B cell (primary cell): ENCODE data around the gene HLA-DRB1. TPM values are rescaled to one million over a fixed set of nuclear protein-coding genes. Genes with fewer than 3 reads are reported as not detected.
A peak's percentile ranks its signal among the peaks of the same experiment; 100 is the strongest.

Experiments used
- ATAC-seq: fragments of 200-7000 bp; cut with Tn5 transposase; one replicate; pipeline ENCODE4 v1.10.0; 2021; ENCODE audit warnings: low read depth, mild to moderate bottlenecking, moderate number of reproducible peaks, moderate library complexity
- CTCF ChIA-PET: fragments of 350-600 bp; sonication (Branson Sonifier 250); formaldehyde crosslinking; loops from one replicate; lab custom pipeline; 2021; ENCODE audit warnings: antibody characterized with exemption, inconsistent platforms; lab: Charles Lee
- POLR2A ChIA-PET: fragments of 350-600 bp; sonication (Branson Sonifier 250); formaldehyde crosslinking; loops from one replicate; lab custom pipeline; 2021; ENCODE audit warnings: antibody characterized with exemption; lab: Charles Lee
- DNase-seq: peaks from one replicate; pipeline ENCODE4 v3.0.0; 2013
- H2AFZ ChIP-seq: 2 replicates; pipeline ENCODE4 v1.6.1; 2012; ENCODE audit warnings: mild to moderate bottlenecking, low read depth, low read length; ENCODE audit not compliant: insufficient read depth, poor library complexity, severe bottlenecking
- H3K27ac ChIP-seq, 2 donors: 1 replicate in 1 of 2; 2 replicates in 1 of 2; pipeline ENCODE4 v1.5.1; 2012 to 2013; ENCODE audit warnings: low read length in 2 of 2, mild to moderate bottlenecking in 2 of 2, moderate library complexity in 1 of 2
- H3K27me3 ChIP-seq, 4 experiments: fragments of 200-600 bp in 1 of 4; sonication (generic) in 1 of 4; replicated peaks in 1 of 4; 1 replicate in 2 of 4; 2 replicates in 2 of 4; pipeline versions ENCODE4 v1.6.1 to v1.7.0; 2013 to 2016; ENCODE audit warnings: low read length in 3 of 4, mild to moderate bottlenecking in 2 of 4, mixed read lengths in 1 of 4, moderate library complexity in 1 of 4; ENCODE audit not compliant: insufficient read depth in 4 of 4, control insufficient read depth in 3 of 4; ENCODE audit errors: control extremely low read depth in 1 of 4
- H3K36me3 ChIP-seq, 2 experiments: replicated peaks in 1 of 2; 1 replicate in 1 of 2; 2 replicates in 1 of 2; pipeline versions ENCODE4 v1.6.1 to v1.7.1; 2013; ENCODE audit warnings: low read length in 1 of 2; ENCODE audit not compliant: insufficient read depth in 2 of 2, control insufficient read depth in 1 of 2; ENCODE audit errors: control extremely low read depth in 1 of 2, extremely low read depth in 1 of 2
- H3K4me1 ChIP-seq, 2 donors: fragments of 200-600 bp in 1 of 2; sonication (generic) in 1 of 2; 1 replicate in 1 of 2; 2 replicates in 1 of 2; pipeline versions ENCODE4 v1.5.1 to v1.6.1; 2013 to 2017; ENCODE audit warnings: low read length in 2 of 2; ENCODE audit not compliant: control insufficient read depth in 2 of 2, insufficient read depth in 2 of 2
- H3K4me2 ChIP-seq: replicated peaks from 2 replicates; pipeline ENCODE3; 2012; ENCODE audit warnings: mild to moderate bottlenecking, low read depth, low read length; ENCODE audit not compliant: poor library complexity, severe bottlenecking
- H3K4me3 ChIP-seq, 5 experiments: fragments of 200-600 bp in 1 of 5; sonication (generic) in 1 of 5; 1 replicate in 3 of 5; 2 replicates in 2 of 5; pipeline versions ENCODE4 v1.5.1 to v1.7.0; 2011 to 2016; ENCODE audit warnings: low read length in 4 of 5, mild to moderate bottlenecking in 4 of 5, low read depth in 2 of 5, control low read depth in 1 of 5, moderate library complexity in 1 of 5; ENCODE audit not compliant: insufficient read depth in 1 of 5; ENCODE audit errors: control extremely low read depth in 1 of 5, extremely low read depth in 1 of 5
- H3K79me2 ChIP-seq: fragments of 200-600 bp; sonication (generic); one replicate; pipeline ENCODE4 v1.6.0; 2016; ENCODE audit warnings: low read length; ENCODE audit not compliant: control insufficient read depth, insufficient read depth
- H3K9ac ChIP-seq: fragments of 200-600 bp; sonication (generic); 2 replicates; pipeline ENCODE4 v1.6.1; 2017; ENCODE audit warnings: mild to moderate bottlenecking, low read length, moderate library complexity
- H3K9me3 ChIP-seq, 3 donors: one replicate each; pipeline versions ENCODE4 v1.6.1 to v1.7.1; 2013; ENCODE audit warnings: low read length in 2 of 3; ENCODE audit not compliant: control insufficient read depth in 2 of 3, insufficient read depth in 1 of 3; ENCODE audit errors: control extremely low read depth in 1 of 3
- H4K20me1 ChIP-seq: 2 replicates; pipeline ENCODE4 v1.6.0; 2012; ENCODE audit warnings: mild to moderate bottlenecking, low read length; ENCODE audit not compliant: insufficient read depth, control insufficient read depth, poor library complexity, severe bottlenecking
- H3K27ac Mint-ChIP-seq: one replicate; pipeline ENCODE4 v1.8.0; 2021; ENCODE audit warnings: mixed read lengths
- H3K27me3 Mint-ChIP-seq: one replicate; pipeline ENCODE4 v1.8.0; 2021; ENCODE audit warnings: mixed read lengths
- H3K4me1 Mint-ChIP-seq: one replicate; pipeline ENCODE4 v1.8.0; 2021; ENCODE audit warnings: mixed read lengths
- H3K4me3 Mint-ChIP-seq: one replicate; pipeline ENCODE4 v1.8.0; 2021; ENCODE audit warnings: mixed read lengths
- H3K9me3 Mint-ChIP-seq: one replicate; pipeline ENCODE4 v1.8.0; 2022; ENCODE audit warnings: mixed read lengths; ENCODE audit not compliant: insufficient read depth
- CTCF ChIP-seq: fragments of 200-600 bp; IDR thresholded peaks from one replicate; pipeline ENCODE4 v1.8.0; 2022; ENCODE audit warnings: antibody characterized with exemption, mild to moderate bottlenecking
- EZH2 ChIP-seq: IDR thresholded peaks from 2 replicates; pipeline ENCODE4 v1.6.1; 2012; ENCODE audit warnings: borderline replicate concordance, low read depth, mild to moderate bottlenecking, moderate library complexity, low read length; ENCODE audit not compliant: insufficient read depth, poor library complexity, severe bottlenecking
- WGBS: methylation state at CpG from one replicate; pipeline ENCODE4 v1.1.5; 2013; ENCODE audit warnings: missing lambda C conversion rate; ENCODE audit not compliant: insufficient coverage; 5-methylcytosine and 5-hydroxymethylcytosine counted together
- intact Hi-C: fragments of 100-400 bp; cut with micrococcal nuclease; formaldehyde crosslinking; loops from one replicate; pipeline ENCODE4 v1.10.0; 2022
- polyA plus RNA-seq: library from polyadenylated mRNA; depleted of rRNA; stranded (reverse); fragments of >200 nt; gene quantifications from 2 replicates; pipeline ENCODE4 v1.2.3, GENCODE V29; 2012
- total RNA-seq, 2 donors: library from RNA; stranded (reverse); fragments of 120-200 nt in 1 of 2; gene quantifications; 1 replicate in 1 of 2; 2 replicates in 1 of 2; pipeline versions ENCODE4 v1.2.3 to v1.2.4, GENCODE V29; 2013 to 2022

Gene HLA-DRB1
- total and polyA plus RNA-seq, 2 donors (not counting 1 experiment from before 2014, with no cell fraction given): 559 to 1,240 TPM

- Histone ChIP-seq H3K9ac (no peak overlapping the region), H3K36me3 (no peaks in the 10 kb centered on the region), H3K4me3 (peak overlapping the region in 1 of 5 experiments; percentile 29), H3K9me3 (peaks cover 0 to 4% (median 0%) of the 10 kb centered on the region in 3 donors), H3K4me1 (peaks cover 45 to 51% of the 10 kb centered on the region in 2 donors), H4K20me1 (no peaks in the 10 kb centered on the region), H2AFZ (no peak overlapping the region), H3K79me2 (peaks cover 21% of the 10 kb centered on the region), H3K4me2 (peak overlapping the region; percentile 57), H3K27me3 (no peaks in the 10 kb centered on the region), H3K27ac (peak overlapping the region; percentile 90 to 91)
- H3K27me3 Mint-ChIP-seq: no peaks in the 10 kb centered on the region
- DNase-seq (peak; percentile 61), ATAC-seq (no peak)
- POLR2A ChIA-PET: interaction anchor here (1.9 kb wide), 1 partner anchor 25 kb away, joined by 14 read pairs; no protein-coding TSS in a partner anchor
- TF ChIP-seq CTCF (no peak), EZH2 (no peak)
- CTCF ChIA-PET: no interaction called here
- H3K4me1 Mint-ChIP-seq: peaks cover 69% of the 10 kb centered on the region
- H3K9me3 Mint-ChIP-seq: no peaks in the 10 kb centered on the region
- H3K4me3 Mint-ChIP-seq: peak overlapping the region; percentile 74
- H3K27ac Mint-ChIP-seq: peak overlapping the region; percentile 92
- intact Hi-C loops: loop anchor here (2.0 to 10.0 kb wide), 4 partner anchors 14 to 342 kb away; partner anchors contain the start of genes HLA-DMB, HLA-DQA1, HLA-DQB1 and HLA-DRB1
- WGBS: 60% methylated on average over 1 of the region's 5 CpGs
Measured at GRCh38 chr6:32603222-32603621, 13.6 kb upstream of the HLA-DRB1 start.

DNA sequence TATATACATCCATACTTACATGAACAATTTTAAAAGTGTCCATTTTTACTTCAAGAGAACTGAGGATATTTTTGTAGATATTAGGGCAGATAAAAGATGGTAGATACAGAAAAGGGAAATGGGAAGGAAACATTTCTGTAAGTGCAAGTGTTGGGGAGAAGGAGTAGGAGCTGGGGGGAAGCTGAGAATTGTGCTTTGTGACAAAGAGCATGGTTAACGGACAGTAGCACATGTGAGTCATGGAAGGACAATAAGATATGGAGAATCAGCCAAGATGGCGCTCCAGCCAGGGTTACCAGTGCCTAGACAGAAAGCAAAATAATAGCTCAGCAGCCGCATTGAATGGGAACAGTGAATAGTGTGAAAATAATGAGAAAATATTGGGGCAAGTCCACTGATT, 12.7 kb upstream of the HLA-DRB1 start:
- H3K27me3 Mint-ChIP-seq: no peaks in the 10 kb centered on the region
- peaks cover 62% of the 10 kb centered on the region for H3K4me1 Mint-ChIP-seq
- intact Hi-C loops: loop anchor here (2.0 to 10.0 kb wide), 4 partner anchors 14 to 342 kb away; partner anchors contain the start of genes HLA-DMB, HLA-DQA1, HLA-DQB1 and HLA-DRB1
- Histone ChIP-seq H3K4me2 (peak overlapping the region; percentile 57), H4K20me1 (no peaks in the 10 kb centered on the region), H3K4me3 (peak overlapping the region in 1 of 5 experiments; percentile 29), H2AFZ (no peak overlapping the region), H3K36me3 (no peaks in the 10 kb centered on the region), H3K79me2 (peaks cover 30% of the 10 kb centered on the region), H3K27me3 (no peaks in the 10 kb centered on the region), H3K9me3 (peaks cover 0 to 4% (median 0%) of the 10 kb centered on the region in 3 donors), H3K4me1 (peaks cover 37 to 43% of the 10 kb centered on the region in 2 donors), H3K9ac (no peak overlapping the region), H3K27ac (peak overlapping the region; percentile 90 to 91)
- POLR2A ChIA-PET: interaction anchor here (0.7 to 1.9 kb wide), 3 partner anchors 14 to 57 kb away, joined by 3 to 14 read pairs (median 3); no protein-coding TSS in a partner anchor
- peak overlapping the region; percentile 92 for H3K27ac Mint-ChIP-seq
- H3K9me3 Mint-ChIP-seq: no peaks in the 10 kb centered on the region
- DNase-seq (no peak), ATAC-seq (no peak)
- no peak for TF ChIP-seq CTCF
- no peak for TF ChIP-seq EZH2
- WGBS: 50% methylated on average over 2 of the region's 3 CpGs
- H3K4me3 Mint-ChIP-seq: peak overlapping the region; percentile 50
- CTCF ChIA-PET: interaction anchor here (1.1 to 1.3 kb wide), 3 partner anchors 10 to 35 kb away, joined by 3 to 4 read pairs (median 3); partner anchors contain the start of gene HLA-DQA1
